Cardiac fibroblast (primary cell): Measurements from ENCODE around the gene OBSCN.

Experiments used
- DNase-seq, 2 donors: peaks; one replicate each; pipeline versions ENCODE4 v3.0.0 to v3.0.0-alpha.2; 2010; ENCODE audit warnings: low read depth in 2 of 2
- H3K4me3 ChIP-seq, 2 donors: replicated peaks in 1 of 2; 1 replicate in 1 of 2; 2 replicates in 1 of 2; pipeline ENCODE4 v1.5.1; 2011; ENCODE audit warnings: low read depth in 2 of 2, low read length in 2 of 2, mild to moderate bottlenecking in 2 of 2, moderate library complexity in 1 of 2
- TF ChIP-seq, protein P1 (sequence below): IDR thresholded peaks from one replicate; pipeline ENCODE4 v1.5.1; 2011; ENCODE audit warnings: low read depth, mild to moderate bottlenecking, low read length, inconsistent platforms

Gene OBSCN

DNA sequence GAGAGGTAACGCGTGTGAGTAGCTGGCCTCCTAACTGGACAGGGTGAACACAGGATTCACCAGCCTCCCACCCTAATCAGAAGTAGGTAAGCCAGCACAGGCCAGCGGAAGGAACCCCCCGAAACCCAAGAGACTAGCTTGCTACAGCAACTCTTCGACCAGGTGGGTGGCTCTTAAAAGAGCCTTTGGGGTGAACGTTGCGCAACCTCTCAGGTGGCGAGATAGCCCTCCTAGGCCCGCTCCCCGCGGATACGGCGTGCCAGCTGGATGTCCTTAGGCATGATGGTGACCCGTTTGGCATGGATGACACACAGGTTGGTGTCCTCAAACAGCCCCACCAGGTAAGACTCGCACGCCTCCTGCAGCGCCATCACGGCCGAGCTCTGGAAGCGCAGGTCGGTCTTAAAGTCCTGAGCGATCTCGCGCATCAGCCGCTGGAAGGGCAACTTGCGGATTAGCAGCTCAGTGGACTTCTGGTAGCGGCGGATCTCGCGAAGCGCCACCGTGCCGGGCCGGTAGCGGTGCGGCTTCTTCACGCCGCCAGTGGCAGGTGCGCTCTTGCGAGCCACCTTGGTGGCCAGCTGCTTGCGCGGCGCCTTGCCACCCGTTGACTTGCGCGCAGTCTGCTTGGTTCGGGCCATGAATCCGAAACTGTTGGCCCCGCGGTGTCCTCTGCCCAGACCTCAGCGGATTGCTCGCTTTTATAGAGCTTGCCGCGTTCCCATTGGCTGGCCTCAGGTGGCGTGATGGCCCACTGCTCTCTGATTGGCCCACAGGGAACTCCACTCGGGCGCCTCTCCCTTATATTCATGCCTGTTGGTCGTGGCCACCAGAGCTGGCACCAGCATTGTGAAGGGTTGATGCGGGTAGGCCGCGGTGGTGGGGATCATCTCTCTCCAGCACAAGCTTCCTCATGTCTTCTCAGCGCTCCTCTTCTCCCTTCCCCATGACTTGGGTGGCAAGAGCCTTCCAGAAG lies 217.1 kb downstream of the OBSCN start:
- no peak for DNase-seq
- no peak overlapping the region for H3K4me3 ChIP-seq
- TF ChIP-seq, protein P1, sequence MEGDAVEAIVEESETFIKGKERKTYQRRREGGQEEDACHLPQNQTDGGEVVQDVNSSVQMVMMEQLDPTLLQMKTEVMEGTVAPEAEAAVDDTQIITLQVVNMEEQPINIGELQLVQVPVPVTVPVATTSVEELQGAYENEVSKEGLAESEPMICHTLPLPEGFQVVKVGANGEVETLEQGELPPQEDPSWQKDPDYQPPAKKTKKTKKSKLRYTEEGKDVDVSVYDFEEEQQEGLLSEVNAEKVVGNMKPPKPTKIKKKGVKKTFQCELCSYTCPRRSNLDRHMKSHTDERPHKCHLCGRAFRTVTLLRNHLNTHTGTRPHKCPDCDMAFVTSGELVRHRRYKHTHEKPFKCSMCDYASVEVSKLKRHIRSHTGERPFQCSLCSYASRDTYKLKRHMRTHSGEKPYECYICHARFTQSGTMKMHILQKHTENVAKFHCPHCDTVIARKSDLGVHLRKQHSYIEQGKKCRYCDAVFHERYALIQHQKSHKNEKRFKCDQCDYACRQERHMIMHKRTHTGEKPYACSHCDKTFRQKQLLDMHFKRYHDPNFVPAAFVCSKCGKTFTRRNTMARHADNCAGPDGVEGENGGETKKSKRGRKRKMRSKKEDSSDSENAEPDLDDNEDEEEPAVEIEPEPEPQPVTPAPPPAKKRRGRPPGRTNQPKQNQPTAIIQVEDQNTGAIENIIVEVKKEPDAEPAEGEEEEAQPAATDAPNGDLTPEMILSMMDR: no peak

DNA sequence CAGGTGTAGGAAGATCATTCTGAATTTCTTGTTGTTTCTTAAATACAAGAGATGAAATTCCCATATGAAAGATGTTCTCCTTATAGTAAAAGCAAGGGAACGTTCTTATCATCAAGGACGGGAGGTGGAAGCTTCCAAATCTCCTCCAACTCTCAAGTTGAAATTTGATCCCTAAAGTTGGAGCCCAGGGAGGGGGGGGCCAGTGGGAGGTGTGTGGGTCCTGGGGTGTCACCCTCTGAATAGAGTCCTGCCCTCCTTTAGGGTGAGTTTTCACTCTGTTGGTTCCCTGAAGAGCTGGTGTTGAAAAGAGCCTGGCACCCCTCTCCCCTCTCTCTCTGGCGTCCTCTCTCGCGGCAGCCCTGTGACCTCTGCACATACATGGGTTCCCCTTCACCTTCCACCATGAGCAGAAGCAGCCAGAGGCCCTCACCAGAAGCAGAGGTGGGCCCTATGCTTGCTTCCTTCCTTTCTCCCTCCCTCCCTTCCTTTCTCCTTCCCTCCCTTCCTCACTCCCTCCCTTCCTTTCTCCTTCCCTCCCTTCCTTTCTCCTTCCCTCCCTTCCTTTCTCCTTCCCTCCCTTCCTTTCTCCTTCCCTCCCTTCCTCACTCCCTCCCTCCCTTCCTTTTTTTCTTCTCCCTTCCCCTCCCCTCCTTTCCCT lies 218.8 kb downstream of the OBSCN start:
- no peak overlapping the region for H3K4me3 ChIP-seq
- no peak for DNase-seq
- TF ChIP-seq, protein P1: no peak

DNA sequence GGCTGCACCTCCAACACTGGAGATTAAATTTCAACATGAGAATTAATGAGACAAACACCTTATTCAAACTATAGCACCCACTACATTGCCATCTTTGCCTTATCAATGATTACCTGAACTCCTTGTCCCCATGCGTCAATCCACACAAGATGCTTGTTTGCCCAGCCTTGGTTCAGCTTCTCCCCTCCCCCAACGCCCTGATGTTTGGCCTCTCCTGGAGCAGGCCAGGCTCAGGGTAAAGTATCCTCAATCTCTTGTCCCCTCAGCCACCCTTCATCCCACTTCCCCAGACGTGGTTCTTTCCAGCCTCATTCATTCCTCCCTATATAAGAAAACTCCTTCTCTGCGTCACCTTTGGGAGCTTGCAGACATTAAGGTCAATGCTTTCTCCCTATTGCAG lies 220.6 kb downstream of the OBSCN start:
- no peak overlapping the region for H3K4me3 ChIP-seq
- DNase-seq: no peak
- TF ChIP-seq, protein P1: no peak
